GM21367 (cell line): ENCODE measurements around the gene ZNF723.
"Not testable (repeated sequence)": the region's sequence is repeated elsewhere in the genome, so short reads cannot be mapped to it uniquely, and the experiment has no call there.

ENCODE experiments used
- ATAC-seq: cut with Tn5 transposase; IDR thresholded peaks from one replicate; pipeline ENCODE4 v1.9.1; 2021; ENCODE audit not compliant: unreplicated experiment

The ZNF723 gene

GRCh38 chr19:22832031-22832762 lies at the start of gene ZNF723:
ZNF723 (plus strand) TSS chr19:22832291; CDS start chr19:22832380, 89 bp downstream.
- no peak for ATAC-seq

GRCh38 chr19:22783651-22784410 lies 48.3 kb upstream of the ZNF723 start, which contains the start of gene ZNF99:
ZNF99 (minus strand) TSS chr19:22784151; CDS start chr19:22784016, 135 bp downstream.
- no peak for ATAC-seq

GRCh38 chr19:22792863-22793262 lies 39.2 kb upstream of the ZNF723 start:
- ATAC-seq, result not testable (repeated sequence)

DNA sequence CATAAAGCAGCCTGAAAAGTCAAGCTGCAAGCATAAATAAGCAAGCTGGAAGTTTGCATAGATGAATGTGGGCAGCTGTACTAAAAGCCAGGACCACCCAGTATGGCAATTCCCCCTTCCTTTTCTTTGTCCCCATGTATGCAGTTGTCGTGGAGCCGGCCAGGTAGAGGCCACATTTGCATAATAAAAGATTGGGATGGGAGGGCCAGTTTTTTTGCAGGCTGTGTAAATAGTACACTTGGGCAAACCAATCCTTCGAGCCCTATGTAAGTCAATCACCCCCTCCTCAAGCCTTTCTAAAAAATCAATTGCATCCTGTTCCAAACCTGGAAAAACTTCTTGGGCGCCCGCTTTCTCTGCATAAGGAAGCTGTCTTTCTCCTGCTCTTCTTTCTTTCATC lies 35.1 kb upstream of the ZNF723 start:
- no peak for ATAC-seq

DNA sequence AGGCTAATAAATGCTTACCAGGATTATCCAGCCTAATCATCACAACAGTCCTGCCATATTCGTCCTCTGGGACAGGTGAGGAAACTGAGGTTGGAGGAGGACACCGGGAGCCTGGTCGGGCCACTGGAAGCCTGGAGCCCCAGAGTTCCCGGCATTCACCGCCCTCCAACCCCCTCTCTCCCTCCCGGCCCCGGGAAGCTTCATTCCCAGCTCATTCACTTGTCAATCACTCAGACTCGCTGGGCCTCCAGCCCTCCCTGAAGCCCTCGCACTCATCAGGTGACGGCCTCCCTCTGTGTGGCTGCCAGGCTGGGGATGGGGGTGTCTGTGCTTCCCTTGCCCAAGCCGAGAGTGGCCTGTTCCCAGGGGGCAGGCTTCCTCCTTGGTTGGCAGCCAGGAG lies 25.7 kb upstream of the ZNF723 start:
- no peak for ATAC-seq

- no peak for ATAC-seq
These were observed 24.8 kb upstream of the ZNF723 start for GRCh38 chr19:22807061-22807835.

DNA sequence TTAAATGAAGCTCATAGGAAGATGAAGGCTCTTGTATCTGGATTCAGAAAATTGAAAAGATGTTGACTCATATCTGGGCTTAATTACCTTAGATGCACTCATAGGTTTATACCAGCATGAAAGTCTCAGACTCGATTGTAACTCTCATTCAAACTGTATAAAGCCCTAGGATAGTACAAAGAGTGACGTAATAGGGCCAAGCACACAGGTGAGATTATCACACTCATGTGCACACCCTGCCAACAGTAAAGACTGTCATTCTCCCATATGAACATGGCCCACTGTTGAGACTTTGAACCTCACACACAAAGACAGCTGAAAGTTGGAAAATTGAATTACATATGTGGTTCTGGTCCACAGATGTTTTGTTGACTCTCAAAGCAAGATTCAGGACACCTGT lies 18.0 kb upstream of the ZNF723 start:
- ATAC-seq, result no peak

GRCh38 chr19:22831211-22831610 lies 880 bp upstream of the ZNF723 start:
- ATAC-seq, result no peak

DNA sequence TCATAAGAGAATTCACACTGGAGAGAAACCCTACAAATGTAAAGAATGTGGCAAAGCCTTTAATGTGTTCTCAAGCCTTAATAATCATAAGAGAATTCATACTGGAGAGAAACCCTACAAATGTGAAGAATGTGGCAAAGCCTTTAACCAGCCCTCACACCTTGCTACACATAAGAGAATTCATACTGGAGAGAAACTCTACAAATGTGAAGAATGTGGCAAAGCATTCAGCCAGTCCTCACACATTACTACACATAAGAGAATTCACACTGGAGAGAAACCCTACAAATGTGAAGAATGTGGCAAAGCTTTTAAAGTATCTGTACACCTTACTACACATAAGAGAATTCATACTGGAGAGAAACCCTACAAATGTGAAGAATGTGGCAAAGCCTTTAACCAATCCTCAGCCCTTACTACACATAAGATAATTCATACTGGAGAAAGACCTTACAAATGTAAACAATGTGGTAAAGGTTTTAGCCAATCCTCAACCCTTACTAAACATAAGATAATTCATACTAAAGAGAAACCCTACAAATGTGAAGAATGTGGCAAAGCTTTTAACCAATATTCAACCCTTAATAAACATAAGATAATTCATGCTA lies 25.7 kb downstream of the ZNF723 start:
- ATAC-seq, result not testable (repeated sequence)

DNA sequence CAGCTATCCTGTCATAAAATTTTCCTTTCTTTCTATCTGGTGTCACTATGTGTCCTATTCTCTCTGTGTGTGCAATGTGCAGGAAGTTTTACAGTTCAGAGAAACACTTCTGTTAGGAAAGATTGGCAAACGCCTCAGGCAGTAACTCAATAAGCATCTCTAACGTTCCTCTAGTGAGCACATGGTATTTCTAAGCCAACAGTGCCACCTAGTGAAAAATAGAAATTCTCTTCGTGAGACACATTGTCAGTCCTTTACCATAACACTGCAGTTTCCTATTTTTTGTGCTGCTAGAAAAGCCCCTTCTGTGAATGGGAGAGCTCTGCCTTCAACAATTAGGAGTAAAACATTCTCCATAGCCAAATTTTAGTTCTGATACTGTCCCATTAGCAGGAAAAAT lies 50.7 kb downstream of the ZNF723 start:
- ATAC-seq, result no peak

DNA sequence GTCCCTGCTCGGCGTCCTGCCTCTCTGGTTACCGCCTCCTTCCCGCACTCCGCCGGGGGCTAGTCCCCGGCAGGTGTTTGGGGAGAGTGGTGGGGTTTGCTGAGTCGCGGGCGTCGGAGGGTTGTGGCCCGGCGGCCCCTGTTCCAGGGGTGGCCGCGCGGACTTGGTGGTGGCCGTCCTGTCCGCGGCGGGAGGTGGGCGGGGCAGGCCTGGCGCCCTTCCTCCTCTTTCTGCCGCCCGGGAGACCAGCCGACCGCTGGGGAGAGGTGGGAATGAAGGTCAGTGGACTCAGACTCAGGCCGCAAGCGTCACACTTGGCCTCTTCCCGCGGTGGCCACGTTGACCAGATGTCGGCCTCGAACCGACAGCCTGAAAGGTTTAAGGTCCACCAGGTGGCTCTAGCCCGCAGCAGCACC lies 61.8 kb downstream of the ZNF723 start:
- ATAC-seq, result no peak

GRCh38 chr19:22901431-22902130 lies 69.5 kb downstream of the ZNF723 start:
- no peak for ATAC-seq
